MG63 (cell line): ENCODE data around the gene NUP133. TPM values are rescaled to one million over a fixed set of nuclear protein-coding genes. Genes with fewer than 3 reads are reported as not detected.
"Not testable (repeated sequence)": the region's sequence is repeated elsewhere in the genome, so short reads cannot be mapped to it uniquely, and the experiment has no call there.

Experiments
- DNase-seq: peaks from one replicate; pipeline ENCODE4 v3.0.0-alpha.2; 2020
- H3K27me3 ChIP-seq: fragments of 250-450 bp; sonication (Bioruptor Pico); 2 replicates; pipeline ENCODE4 v1.5.1; 2020; ENCODE audit warnings: mild to moderate bottlenecking, moderate library complexity
- H3K36me3 ChIP-seq: fragments of 250-450 bp; sonication (Bioruptor Pico); 2 replicates; pipeline ENCODE4 v1.5.1; 2020; ENCODE audit warnings: mild to moderate bottlenecking, moderate library complexity
- H3K4me3 ChIP-seq: fragments of 250-450 bp; sonication (Bioruptor Pico); 2 replicates; pipeline ENCODE4 v1.5.1; 2020; ENCODE audit warnings: mild to moderate bottlenecking, moderate library complexity
- H3K9me3 ChIP-seq: fragments of 250-450 bp; sonication (Bioruptor Pico); 2 replicates; pipeline ENCODE4 v1.5.1; 2020; ENCODE audit warnings: mild to moderate bottlenecking, moderate library complexity
- total RNA-seq: library from RNA; depleted of rRNA; stranded (reverse); fragments of >200 nt; shearing (Covaris generic); gene quantifications from 2 replicates; pipeline ENCODE4 v1.2.3, GENCODE V29; 2014; ENCODE audit warnings: low replicate concordance

The NUP133 gene
- total RNA-seq, 1 experiment from 2014 or later: 28.1 TPM

DNA sequence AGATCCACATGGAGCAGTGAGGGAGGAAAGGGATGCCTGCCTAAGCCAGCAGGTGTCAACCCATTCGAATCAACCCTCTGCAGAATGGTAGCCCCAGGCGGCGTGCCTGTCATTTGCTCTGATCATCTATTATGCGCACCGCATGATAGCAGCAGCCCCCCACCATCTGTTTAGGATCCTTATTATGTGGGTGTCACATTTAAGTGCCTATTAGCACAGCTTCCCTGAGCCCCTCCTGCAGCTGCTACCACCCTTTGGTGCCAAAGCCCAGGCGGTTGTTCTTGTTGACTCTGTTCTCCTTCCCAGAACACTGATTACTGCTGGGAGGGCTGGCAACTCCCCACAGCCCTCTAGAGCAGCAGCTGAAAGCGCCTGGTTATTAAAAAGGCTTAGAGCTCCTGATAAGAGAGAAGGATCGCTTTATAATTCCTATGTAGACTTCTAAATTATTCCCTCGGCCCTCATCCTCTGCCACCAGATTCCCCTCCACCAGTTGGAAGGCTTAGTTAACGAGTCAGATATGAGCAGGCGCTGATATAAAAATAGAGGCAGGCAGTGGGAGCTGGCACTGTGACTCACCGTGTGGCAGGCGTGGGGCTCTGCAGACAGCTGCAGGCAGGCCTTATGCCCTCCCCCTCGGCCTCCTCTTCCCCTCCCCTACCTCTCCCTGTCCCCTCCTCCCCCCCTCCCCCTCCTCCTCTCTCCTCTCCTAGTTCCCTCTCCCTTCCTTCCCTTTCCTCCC, 97.3 kb downstream of the NUP133 start:
- Histone ChIP-seq H3K4me3 (no peak overlapping the region), H3K9me3 (no peaks in the 10 kb centered on the region), H3K27me3 (no peaks in the 10 kb centered on the region), H3K36me3 (no peaks in the 10 kb centered on the region)
- DNase-seq: peak; percentile 89

DNA sequence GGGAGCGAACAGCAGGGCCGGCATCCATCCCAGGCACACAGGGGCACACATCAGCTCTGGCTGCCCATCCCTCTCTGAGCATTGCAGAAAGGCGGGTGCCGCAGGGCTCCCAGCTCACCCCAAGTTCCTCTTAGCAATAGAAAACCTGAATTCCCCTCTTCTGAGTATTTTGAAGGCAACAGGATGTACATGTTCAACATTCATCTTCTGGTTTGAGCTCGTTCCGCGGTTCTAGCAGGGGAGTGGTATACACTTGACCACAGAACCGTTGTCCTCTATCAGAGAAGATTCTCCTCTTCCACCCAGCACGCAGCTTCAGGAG, 97.8 kb downstream of the NUP133 start:
- no peaks in the 10 kb centered on the region for H3K9me3 ChIP-seq
- no peaks in the 10 kb centered on the region for H3K36me3 ChIP-seq
- no peak overlapping the region for H3K4me3 ChIP-seq
- no peak for DNase-seq
- no peaks in the 10 kb centered on the region for H3K27me3 ChIP-seq

DNA sequence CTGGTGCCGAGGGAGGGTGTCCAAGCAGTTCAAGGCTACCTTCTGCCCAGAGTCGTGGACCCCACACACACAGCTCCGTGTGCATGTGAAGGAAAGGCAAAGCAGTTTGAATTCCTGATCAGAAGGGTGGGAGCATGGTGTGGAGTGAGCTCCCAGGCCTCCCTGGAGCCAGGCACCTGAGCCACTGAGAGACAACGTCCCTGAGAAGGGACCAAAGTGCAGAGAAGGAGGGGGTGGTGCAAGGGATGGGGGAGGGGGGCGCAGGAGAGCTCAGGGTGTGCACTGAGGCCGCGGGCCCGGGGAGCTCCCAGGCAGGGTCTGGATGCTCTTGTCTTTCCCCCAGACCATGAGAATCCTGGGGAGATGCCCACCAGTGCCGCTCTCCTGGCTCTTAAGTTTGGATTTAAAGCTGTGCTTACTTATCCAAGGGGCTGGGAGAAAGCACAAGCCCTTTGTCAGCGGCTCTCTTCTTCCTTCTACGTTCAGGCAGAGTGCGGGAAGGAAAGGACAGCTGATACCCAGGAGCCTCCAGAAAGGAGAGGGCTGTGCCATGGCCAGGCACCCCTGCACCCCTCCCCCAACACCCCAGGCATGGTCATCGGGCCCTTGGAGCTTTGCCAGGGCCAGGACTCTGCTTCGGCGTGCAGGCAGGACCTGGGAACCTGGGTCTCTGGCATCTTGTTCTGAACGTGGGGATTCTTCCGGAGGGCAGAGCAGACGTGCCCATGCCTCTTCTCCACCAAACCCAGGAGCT, 98.3 kb downstream of the NUP133 start:
- H3K27me3 ChIP-seq: no peaks in the 10 kb centered on the region
- no peaks in the 10 kb centered on the region for H3K9me3 ChIP-seq
- DNase-seq: no peak
- no peaks in the 10 kb centered on the region for H3K36me3 ChIP-seq
- H3K4me3 ChIP-seq: no peak overlapping the region

DNA sequence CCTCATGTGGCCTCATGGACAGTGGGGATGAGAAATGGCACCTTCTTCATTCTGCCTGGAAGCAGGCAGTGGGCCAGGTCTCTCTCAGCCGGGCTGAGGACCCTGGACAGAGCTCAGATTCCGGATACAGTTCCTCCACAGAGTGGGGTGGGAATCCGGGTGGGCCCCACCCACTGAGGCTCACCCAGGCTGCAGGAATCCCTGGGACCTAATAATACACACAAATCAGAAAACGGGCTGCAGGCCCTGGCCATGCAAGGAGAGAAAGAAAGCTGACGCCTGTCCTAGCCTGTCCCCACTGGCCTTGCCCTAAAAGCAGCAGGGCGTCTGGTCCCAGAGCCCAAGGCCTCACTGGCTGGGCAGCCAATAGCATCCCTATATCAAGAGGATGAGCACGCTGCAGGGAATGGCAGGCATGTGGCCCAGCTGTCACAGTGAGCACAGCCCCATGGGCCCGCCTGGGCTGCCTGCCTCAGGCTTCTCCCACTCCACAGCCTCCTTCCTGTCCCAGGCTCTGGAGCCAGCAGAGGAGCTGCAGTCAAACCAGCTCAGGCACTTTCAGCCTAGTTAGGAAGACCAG, 99.6 kb downstream of the NUP133 start:
- Histone ChIP-seq H3K27me3 (no peaks in the 10 kb centered on the region), H3K36me3 (no peaks in the 10 kb centered on the region), H3K9me3 (no peaks in the 10 kb centered on the region), H3K4me3 (no peak overlapping the region)
- no peak for DNase-seq

DNA sequence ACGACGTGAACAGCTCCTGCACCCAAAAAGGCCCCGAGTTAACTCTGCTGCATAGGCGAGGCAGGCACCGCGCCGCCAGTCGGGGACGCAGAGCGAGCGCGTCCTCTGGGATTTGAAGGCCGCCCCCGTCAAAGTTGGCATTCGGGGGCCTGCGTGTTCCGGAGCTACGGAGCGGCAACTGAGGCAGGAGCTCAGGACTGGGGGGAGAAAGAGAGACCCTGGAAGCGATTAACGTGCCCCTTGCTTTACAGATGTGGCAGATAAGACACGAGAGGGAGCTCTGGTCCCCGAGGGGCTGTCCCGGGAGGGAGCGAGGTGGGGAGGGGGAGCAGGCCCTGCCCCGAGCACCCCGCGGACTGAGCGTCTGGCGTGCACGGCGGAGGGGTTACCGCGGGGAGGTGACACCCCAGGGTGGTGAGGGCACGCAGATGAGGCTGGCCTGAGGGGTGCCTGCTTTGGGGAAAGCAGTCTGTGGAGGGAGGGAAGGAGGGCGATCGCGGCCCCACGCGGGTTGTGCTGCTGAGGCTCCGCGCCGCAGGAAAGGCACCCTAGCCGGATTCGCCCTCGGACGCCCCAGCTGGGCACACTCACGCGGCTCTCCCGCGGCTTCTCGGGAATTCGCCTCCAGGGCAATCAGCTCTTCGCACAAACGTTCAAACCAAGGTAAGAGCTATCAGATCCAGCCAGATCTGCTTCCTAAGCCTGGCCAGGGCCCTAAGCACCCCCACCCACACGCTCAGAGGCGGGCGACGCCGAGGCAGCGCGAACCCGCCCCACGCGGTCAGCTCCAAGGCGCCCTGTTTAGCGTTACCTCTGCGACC, 100.7 kb downstream of the NUP133 start:
- Histone ChIP-seq H3K9me3 (no peaks in the 10 kb centered on the region), H3K36me3 (no peaks in the 10 kb centered on the region), H3K27me3 (no peaks in the 10 kb centered on the region), H3K4me3 (no peak overlapping the region)
- DNase-seq: no peak

DNA sequence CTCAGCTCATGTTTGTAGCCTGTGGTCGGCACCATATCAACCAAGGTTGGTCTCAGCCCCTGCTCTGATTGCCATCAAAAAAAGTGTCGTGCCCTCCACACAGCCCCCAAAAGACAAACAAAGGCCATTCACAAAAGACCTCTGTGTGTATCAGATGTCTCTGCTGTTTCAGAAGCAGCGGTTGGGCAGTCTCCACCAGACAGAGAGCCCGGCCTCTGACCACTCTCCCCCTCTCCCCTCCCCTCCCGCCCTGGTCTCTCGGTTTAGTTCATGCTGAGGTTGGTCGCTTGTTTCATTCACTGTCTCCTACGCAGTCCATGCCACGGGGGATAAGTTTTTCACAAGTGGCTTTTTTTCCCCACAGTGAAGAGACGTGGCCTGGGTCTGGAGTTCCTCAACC, 101.3 kb downstream of the NUP133 start:
- H3K4me3 ChIP-seq: no peak overlapping the region
- no peaks in the 10 kb centered on the region for H3K36me3 ChIP-seq
- DNase-seq: no peak
- no peaks in the 10 kb centered on the region for H3K9me3 ChIP-seq
- peaks cover 2% of the 10 kb centered on the region; the same call in 1 of the 2 replicates for H3K27me3 ChIP-seq

DNA sequence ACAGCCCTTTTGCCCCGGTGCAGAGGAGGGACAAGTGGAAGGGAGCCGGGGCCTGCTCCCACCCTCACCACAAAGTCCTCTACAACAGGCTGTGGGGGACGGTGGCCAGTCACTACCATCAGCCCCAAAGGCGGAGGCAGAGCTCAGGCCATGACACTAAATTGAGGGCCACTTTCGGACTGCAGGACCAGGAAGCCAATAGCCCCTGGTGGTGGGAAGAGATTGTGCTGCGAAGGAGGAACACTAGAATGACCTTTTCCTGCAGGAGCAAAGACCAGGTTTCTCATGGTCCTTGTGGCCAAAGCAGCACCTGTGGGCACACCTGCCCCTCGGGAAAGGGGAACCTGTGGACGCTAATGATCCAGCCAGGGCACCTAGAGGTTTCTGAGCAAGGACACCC, 104.6 kb downstream of the NUP133 start:
- Histone ChIP-seq H3K36me3 (no peaks in the 10 kb centered on the region), H3K27me3 (peaks cover 11% of the 10 kb centered on the region), H3K4me3 (no peak overlapping the region), H3K9me3 (no peaks in the 10 kb centered on the region)
- DNase-seq: no peak

DNA sequence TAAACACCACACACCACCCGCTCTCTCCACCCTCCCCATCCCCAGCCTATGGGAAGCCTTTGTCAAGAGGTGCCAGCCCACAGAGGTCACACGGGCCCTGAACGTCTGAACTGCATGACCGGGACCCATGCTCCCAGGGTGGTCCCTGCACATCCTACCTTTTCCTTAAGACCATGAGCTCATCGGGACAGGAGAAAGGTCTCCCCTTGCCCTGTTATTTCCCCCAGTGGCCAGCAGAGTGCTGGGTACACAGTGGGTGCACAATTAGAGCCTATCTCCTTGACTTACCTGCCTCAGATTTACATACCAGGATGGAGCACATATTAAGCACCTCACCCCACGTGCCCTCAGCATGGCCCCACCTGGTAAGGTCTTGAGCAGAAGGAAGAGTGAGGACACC, 105.1 kb downstream of the NUP133 start:
- Histone ChIP-seq H3K4me3 (no peak overlapping the region), H3K36me3 (no peaks in the 10 kb centered on the region), H3K9me3 (no peaks in the 10 kb centered on the region), H3K27me3 (peaks cover 11% of the 10 kb centered on the region)
- no peak for DNase-seq

DNA sequence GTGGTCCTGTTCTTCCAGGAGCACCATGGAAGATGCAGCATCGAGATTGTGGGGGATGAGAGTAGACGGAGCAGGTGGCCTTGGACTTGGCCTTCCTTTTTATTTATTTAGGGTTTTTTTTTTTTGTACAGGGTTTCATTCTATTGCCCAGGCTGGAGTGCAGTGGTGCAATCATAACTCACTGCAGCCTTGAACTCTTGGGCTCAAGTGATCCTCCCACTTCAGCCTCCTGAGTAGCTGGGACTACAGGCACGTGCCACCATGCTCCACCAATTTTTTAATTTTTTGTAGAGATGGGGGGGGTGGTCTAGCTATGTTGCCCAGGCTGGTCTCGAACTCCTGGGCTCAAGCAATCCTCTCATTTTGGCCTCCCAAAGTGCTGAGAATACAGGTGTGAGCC, 105.8 kb downstream of the NUP133 start:
- not testable (repeated sequence) for H3K4me3 ChIP-seq, H3K9me3 ChIP-seq, DNase-seq, H3K36me3 ChIP-seq
- peaks cover 11% of the 10 kb centered on the region for H3K27me3 ChIP-seq

DNA sequence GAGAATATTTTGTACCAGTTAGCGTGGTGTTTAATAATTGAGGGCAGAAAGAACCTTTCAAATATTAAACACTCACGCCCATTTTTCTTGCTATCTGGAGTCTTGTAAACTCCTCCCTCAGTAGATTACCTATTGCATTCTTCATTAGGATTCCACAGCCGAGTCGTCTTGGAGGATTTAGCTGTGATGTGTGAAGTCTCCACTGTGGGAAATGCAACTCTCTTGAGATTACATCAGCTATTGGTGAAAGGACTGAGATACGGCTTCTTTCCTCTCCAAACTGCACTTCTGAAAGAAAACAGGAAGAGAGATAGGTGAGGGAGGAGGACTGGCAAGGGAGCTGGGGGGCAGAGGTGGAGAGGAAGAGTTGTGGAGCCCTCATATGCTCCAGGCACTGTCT, 110.4 kb downstream of the NUP133 start:
- H3K9me3 ChIP-seq: no peaks in the 10 kb centered on the region
- no peaks in the 10 kb centered on the region for H3K36me3 ChIP-seq
- H3K27me3 ChIP-seq: peaks cover 11% of the 10 kb centered on the region

DNA sequence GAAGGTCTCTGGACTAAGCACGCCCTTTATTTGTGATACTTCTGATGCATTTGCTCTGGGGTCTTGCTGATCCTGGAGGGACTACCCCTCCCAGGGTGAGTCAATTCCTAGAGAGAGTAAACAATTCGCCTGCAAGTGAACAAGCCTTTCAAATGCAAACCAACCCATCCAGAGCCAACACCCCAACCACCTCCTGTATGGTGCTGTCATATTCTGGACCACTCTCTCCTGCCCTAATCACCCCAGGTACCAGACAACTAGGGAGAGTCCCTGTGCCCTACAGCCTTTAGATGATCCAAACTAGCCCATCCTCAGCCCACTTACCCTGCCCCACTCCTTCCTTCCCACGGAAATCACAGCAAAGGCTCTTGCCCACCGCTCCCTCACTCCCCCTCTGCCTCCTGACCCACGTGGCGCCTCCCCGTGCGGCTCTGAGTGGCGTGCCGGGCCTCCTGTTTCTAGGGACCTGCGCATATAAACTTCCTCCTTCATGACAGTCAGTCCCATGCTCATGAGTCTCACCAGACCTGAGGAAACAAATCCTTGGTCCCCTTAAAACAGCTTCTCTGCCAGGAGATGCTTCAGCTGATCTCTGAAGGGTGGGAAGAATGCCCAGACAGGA, 111.4 kb downstream of the NUP133 start:
- no peak for DNase-seq

More for the DNA sequence above, 110.4 kb downstream of the NUP133 start:
- no peak for DNase-seq
- H3K4me3 ChIP-seq: no peak overlapping the region

DNA sequence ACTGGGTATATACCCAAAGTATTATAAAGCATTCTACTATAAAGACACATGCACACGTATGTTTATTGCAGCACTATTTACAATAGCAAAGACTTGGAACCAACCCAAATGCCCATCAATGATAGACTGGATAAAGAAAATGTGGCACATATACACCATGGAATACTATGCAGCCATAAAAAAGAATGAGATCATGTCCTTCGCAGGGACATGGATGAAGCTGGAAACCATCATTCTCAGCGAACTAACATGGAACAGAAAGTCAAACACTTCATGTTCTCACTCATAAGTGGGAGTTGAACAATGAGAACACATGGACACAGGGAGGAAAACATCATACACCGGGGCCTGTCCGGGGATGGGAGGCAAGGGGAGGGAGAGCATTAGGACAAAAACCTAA, 113.6 kb downstream of the NUP133 start:
- not testable (repeated sequence) for H3K4me3 ChIP-seq, DNase-seq, H3K36me3 ChIP-seq, H3K9me3 ChIP-seq, H3K27me3 ChIP-seq

More for the DNA sequence above, 111.4 kb downstream of the NUP133 start:
- Histone ChIP-seq H3K27me3 (peaks cover 8% of the 10 kb centered on the region), H3K4me3 (no peak overlapping the region), H3K9me3 (no peaks in the 10 kb centered on the region), H3K36me3 (no peaks in the 10 kb centered on the region)

DNA sequence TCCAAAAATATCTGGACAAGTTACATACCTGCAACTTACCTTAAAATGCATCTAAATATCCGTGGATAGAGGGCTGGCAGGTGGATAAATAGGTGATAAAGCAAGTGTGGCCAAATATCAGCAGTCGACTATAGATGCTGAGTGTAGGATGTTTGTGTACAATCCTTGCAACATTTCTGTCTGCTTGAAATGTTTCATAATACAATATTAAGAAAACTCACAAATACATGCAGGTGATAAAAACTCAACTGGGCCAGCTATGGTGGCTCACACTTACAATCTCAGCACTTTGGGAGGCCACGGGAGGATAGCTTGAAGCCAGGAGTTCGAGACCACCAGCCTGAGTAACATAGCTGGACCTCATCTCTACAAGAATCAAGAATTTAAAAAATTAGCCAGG, 115.2 kb downstream of the NUP133 start:
- Histone ChIP-seq H3K4me3 (no peak overlapping the region), H3K27me3 (no peaks in the 10 kb centered on the region), H3K9me3 (no peaks in the 10 kb centered on the region), H3K36me3 (no peaks in the 10 kb centered on the region)
- DNase-seq: no peak
